ENCODE results near the gene HSPA1A. TPM values are rescaled to one million over a fixed set of nuclear protein-coding genes. Genes with fewer than 3 reads are reported as not detected.

The HSPA1A gene
- total RNA-seq, result 78.6 and 81.2 TPM in 2 replicates

GRCh38 chr6:31815025-31815838 lies at the start of gene HSPA1A, which contains the start of gene HSPA1L:
Gene HSPA1A (plus strand): TSS chr6:31815543. CDS start chr6:31815757, 214 bp downstream.
Gene HSPA1L (minus strand): TSS chr6:31815283. CDS start chr6:31811972, 3,311 bp downstream.

GRCh38 chr6:31776989-31777666 lies 38.2 kb upstream of the HSPA1A start, which contains the start of gene VWA7:
Gene VWA7 (minus strand): TSS chr6:31777328. CDS start chr6:31776779, 549 bp downstream.

GRCh38 chr6:31795616-31796298 lies 19.6 kb upstream of the HSPA1A start, which contains the start of gene VARS1:
Gene VARS1 (minus strand): TSS chr6:31795752. CDS start chr6:31795217, 535 bp downstream.

GRCh38 chr6:31806470-31807272 lies 8.7 kb upstream of the HSPA1A start, which contains the start of gene LSM2:
Gene LSM2 (minus strand): TSS chr6:31806966. CDS start chr6:31806757, 209 bp downstream.

GRCh38 chr6:31827286-31828079 lies 12.1 kb downstream of the HSPA1A start, which contains the start of gene HSPA1B:
Gene HSPA1B (plus strand): TSS chr6:31827738. CDS start chr6:31827951, 213 bp downstream.

GRCh38 chr6:31862344-31863235 lies 47.2 kb downstream of the HSPA1A start, which contains the start of gene NEU1:
Gene NEU1 (minus strand): TSS chr6:31862821. CDS start chr6:31862776, 45 bp downstream.

Other genes with a start within 250 kb of the HSPA1A start
- gene LTA, start 243.3 kb upstream of the HSPA1A start, total RNA-seq, result not detected in 2 replicates
- gene TNF, start 240.0 kb upstream of the HSPA1A start, total RNA-seq, result not detected in 2 replicates
- 2.9 and 3.2 TPM in 2 replicates for gene LTB, start 233.1 kb upstream of the HSPA1A start, total RNA-seq
- gene LST1, start 229.3 kb upstream of the HSPA1A start, total RNA-seq, result 0.11 and 0.26 TPM in 2 replicates
- gene NCR3, start 222.5 kb upstream of the HSPA1A start, total RNA-seq, result not detected in 2 replicates
- 0.17 TPM in 1 of 2 replicates, not detected in the other for gene AIF1, start 200.3 kb upstream of the HSPA1A start, total RNA-seq
- 21.8 and 25.5 TPM in 2 replicates for gene PRRC2A, start 194.8 kb upstream of the HSPA1A start, total RNA-seq
- gene BAG6, start 162.9 kb upstream of the HSPA1A start, total RNA-seq, result 105 and 110 TPM in 2 replicates
- gene APOM, start 159.6 kb upstream of the HSPA1A start, total RNA-seq, result 0.52 and 0.54 TPM in 2 replicates
- 22.6 and 24.2 TPM in 2 replicates for gene C6orf47, start 154.8 kb upstream of the HSPA1A start, total RNA-seq
- 14.0 and 14.5 TPM in 2 replicates for gene GPANK1, start 150.5 kb upstream of the HSPA1A start, total RNA-seq
- 71.8 and 77.7 TPM in 2 replicates for gene CSNK2B, start 149.5 kb upstream of the HSPA1A start, total RNA-seq
- 1.4 and 1.9 TPM in 2 replicates for gene LY6G5B, start 145.6 kb upstream of the HSPA1A start, total RNA-seq
- 1.4 and 1.5 TPM in 2 replicates for gene LY6G5C, start 134.5 kb upstream of the HSPA1A start, total RNA-seq
- gene ABHD16A, start 112.2 kb upstream of the HSPA1A start, total RNA-seq, result 52.7 and 62.4 TPM in 2 replicates
- gene LY6G6F, start 108.7 kb upstream of the HSPA1A start, total RNA-seq, result not detected in 2 replicates
- not detected in 2 replicates for gene LY6G6D, start 100.2 kb upstream of the HSPA1A start, total RNA-seq
- not detected in 2 replicates for gene LY6G6C, start 93.8 kb upstream of the HSPA1A start, total RNA-seq
- not detected in 2 replicates for gene MPIG6B, start 92.2 kb upstream of the HSPA1A start, total RNA-seq
- gene DDAH2, start 86.2 kb upstream of the HSPA1A start, total RNA-seq, result 122 and 139 TPM in 2 replicates
- 545 and 566 TPM in 2 replicates for gene CLIC1, start 79.0 kb upstream of the HSPA1A start, total RNA-seq
- gene MSH5, start 75.5 kb upstream of the HSPA1A start, total RNA-seq, result 2.3 and 3.0 TPM in 2 replicates
- gene SAPCD1, start 52.9 kb upstream of the HSPA1A start, total RNA-seq, result 2.2 and 8.0 TPM in 2 replicates
- 0.09 and 0.22 TPM in 2 replicates for gene VWA7, start 38.2 kb upstream of the HSPA1A start, total RNA-seq
- 31.2 and 36.4 TPM in 2 replicates for gene VARS1, start 19.8 kb upstream of the HSPA1A start, total RNA-seq
- gene LSM2, start 8.6 kb upstream of the HSPA1A start, total RNA-seq, result 22.2 and 26.3 TPM in 2 replicates
- 1.2 and 1.5 TPM in 2 replicates for gene HSPA1L, start 260 bp upstream of the HSPA1A start, total RNA-seq
- 16.9 and 34.6 TPM in 2 replicates for gene HSPA1B, start 12.2 kb downstream of the HSPA1A start, total RNA-seq
- gene NEU1, start 47.3 kb downstream of the HSPA1A start, total RNA-seq, result 43.3 and 54.0 TPM in 2 replicates
- gene SLC44A4, start 63.5 kb downstream of the HSPA1A start, total RNA-seq, result not detected in 2 replicates
- gene EHMT2, start 82.2 kb downstream of the HSPA1A start, total RNA-seq, result 24.9 and 29.6 TPM in 2 replicates
- gene ZBTB12, start 86.5 kb downstream of the HSPA1A start, total RNA-seq, result 2.4 and 2.8 TPM in 2 replicates
- gene C2, start 112.2 kb downstream of the HSPA1A start, total RNA-seq, result 0.17 and 0.22 TPM in 2 replicates
- 0.09 and 0.22 TPM in 2 replicates for gene CFB, start 130.6 kb downstream of the HSPA1A start, total RNA-seq
- 68.1 and 76.8 TPM in 2 replicates for gene NELFE, start 143.4 kb downstream of the HSPA1A start, total RNA-seq
- 23.6 and 24.9 TPM in 2 replicates for gene SKIC2, start 143.6 kb downstream of the HSPA1A start, total RNA-seq
- 7.3 and 8.3 TPM in 2 replicates for gene DXO, start 156.6 kb downstream of the HSPA1A start, total RNA-seq
- 1.0 and 1.3 TPM in 2 replicates for gene C4A, start 166.5 kb downstream of the HSPA1A start, total RNA-seq
- gene C4B, start 199.3 kb downstream of the HSPA1A start, total RNA-seq, result 1.1 and 1.3 TPM in 2 replicates
- under 0.01 TPM in 2 replicates for gene CYP21A2, start 222.9 kb downstream of the HSPA1A start, total RNA-seq

Data from dermis lymphatic vessel endothelial cell (primary cell).